Naive thymus-derived CD4-positive, alpha-beta T cell (primary cell): ENCODE data around the gene ERMN. TPM values are rescaled to one million over a fixed set of nuclear protein-coding genes. Genes with fewer than 3 reads are reported as not detected.

Source experiments
- ATAC-seq: fragments of 150-1000 bp; cut with Tn5 transposase; 2 replicates; pipeline ENCODE4 v1.10.0; 2021; ENCODE audit warnings: mild to moderate bottlenecking, moderate library complexity
- CTCF ChIA-PET: fragments of 350-600 bp; sonication (Branson Sonifier 250); formaldehyde crosslinking; loops from one replicate; lab custom pipeline; 2021; ENCODE audit warnings: antibody characterized with exemption; lab: Charles Lee
- POLR2A ChIA-PET: fragments of 350-600 bp; sonication (Branson Sonifier 250); formaldehyde crosslinking; loops from one replicate; lab custom pipeline; 2021; ENCODE audit warnings: antibody characterized with exemption, inconsistent platforms; lab: Charles Lee
- DNase-seq, 9 donors: peaks; one replicate each; pipeline versions ENCODE4 v3.0.0 to v3.0.0-alpha.2; 2020 to 2022; ENCODE audit warnings: mixed read lengths in 1 of 9
- H3K27ac ChIP-seq: one replicate; pipeline ENCODE4 v1.7.0; 2013; ENCODE audit warnings: mild to moderate bottlenecking, low read depth, low read length, moderate library complexity
- H3K27me3 ChIP-seq, 2 donors: one replicate each; pipeline ENCODE4 v1.7.0; 2013; ENCODE audit warnings: low read length in 2 of 2, mild to moderate bottlenecking in 2 of 2, moderate library complexity in 2 of 2; ENCODE audit not compliant: control insufficient read depth in 2 of 2, insufficient read depth in 2 of 2
- H3K36me3 ChIP-seq, 3 experiments: 1 replicate in 2 of 3; 2 replicates in 1 of 3; pipeline ENCODE4 v1.7.0; 2013; ENCODE audit warnings: low read length in 3 of 3, mild to moderate bottlenecking in 3 of 3, moderate library complexity in 1 of 3; ENCODE audit not compliant: insufficient read depth in 3 of 3, control insufficient read depth in 2 of 3
- H3K4me1 ChIP-seq, 2 donors: one replicate each; pipeline ENCODE4 v1.7.0; 2013; ENCODE audit warnings: low read length in 2 of 2, mild to moderate bottlenecking in 2 of 2, moderate library complexity in 1 of 2; ENCODE audit not compliant: control insufficient read depth in 2 of 2, insufficient read depth in 2 of 2
- H3K4me3 ChIP-seq: 2 replicates; pipeline ENCODE4 v1.7.0; 2013; ENCODE audit warnings: mild to moderate bottlenecking, low read length
- H3K9me3 ChIP-seq, 3 experiments: 1 replicate in 2 of 3; 2 replicates in 1 of 3; pipeline ENCODE4 v1.7.0; 2013; ENCODE audit warnings: low read length in 3 of 3; ENCODE audit not compliant: control insufficient read depth in 2 of 3
- H3K27ac Mint-ChIP-seq, 9 donors: one replicate each; pipeline ENCODE4 v1.8.0; 2020 to 2022; ENCODE audit warnings: mixed read lengths in 9 of 9, mild to moderate bottlenecking in 8 of 9, moderate library complexity in 5 of 9, inconsistent platforms in 2 of 9
- H3K27me3 Mint-ChIP-seq, 5 donors: one replicate each; pipeline ENCODE4 v1.8.0; 2021 to 2022; ENCODE audit warnings: mixed read lengths in 5 of 5, mild to moderate bottlenecking in 1 of 5
- H3K36me3 Mint-ChIP-seq, 5 donors: one replicate each; pipeline ENCODE4 v1.8.0; 2020 to 2022; ENCODE audit warnings: mixed read lengths in 5 of 5, mild to moderate bottlenecking in 3 of 5, inconsistent platforms in 1 of 5
- H3K4me1 Mint-ChIP-seq, 7 donors: one replicate each; pipeline ENCODE4 v1.8.0; 2020 to 2022; ENCODE audit warnings: mixed read lengths in 7 of 7, mild to moderate bottlenecking in 3 of 7, inconsistent platforms in 1 of 7
- H3K4me3 Mint-ChIP-seq, 10 donors: one replicate each; pipeline ENCODE4 v1.8.0; 2020 to 2022; ENCODE audit warnings: mild to moderate bottlenecking in 10 of 10, mixed read lengths in 10 of 10, moderate library complexity in 6 of 10, inconsistent platforms in 2 of 10
- H3K9me3 Mint-ChIP-seq, 11 donors: one replicate each; pipeline ENCODE4 v1.8.0; 2020 to 2022; ENCODE audit warnings: mixed read lengths in 11 of 11, mild to moderate bottlenecking in 4 of 11, inconsistent platforms in 1 of 11, moderate library complexity in 1 of 11
- intact Hi-C, 2 donors: fragments of 100-400 bp; cut with micrococcal nuclease; formaldehyde crosslinking; loops; one replicate each; pipeline ENCODE4 v1.15.1; 2023
- polyA plus RNA-seq, 2 donors: library from polyadenylated mRNA; unstranded; fragments of 300-500 nt; fragmentation: Illumina TruSeq; gene quantifications; one replicate each; pipeline ENCODE4 v1.2.3, GENCODE V29; 2021
- total RNA-seq, 6 experiments: library from RNA in 5 of 6; stranded (reverse) in 5 of 6; gene quantifications; 1 replicate in 5 of 6; 2 replicates in 1 of 6; pipeline ENCODE4 v1.2.3 and lab custom pipeline; 2021 to 2026

The ERMN gene
- total and polyA plus RNA-seq, 7 experiments from 2014 or later: 0.09 to 17.3 (median 6.0) TPM

GRCh38 chr2:157327621-157328500 lies 2.2 kb upstream of the ERMN start:
- Histone ChIP-seq H3K4me1 (peaks cover 23 to 46% of the 10 kb centered on the region in 2 donors), H3K27ac (peak overlapping the region; percentile 19), H3K27me3 (no peaks in the 10 kb centered on the region), H3K4me3 (no peak overlapping the region), H3K9me3 (no peaks in the 10 kb centered on the region), H3K36me3 (no peaks in the 10 kb centered on the region)
- peak overlapping the region; percentile 18 to 96 (median 85) for H3K27ac Mint-ChIP-seq
- intact Hi-C loops: loop anchor here (1.0 to 5.0 kb wide), 15 partner anchors 26 to 569 kb away; partner anchors contain the start of gene ACVR1C (in 2 of the 2)
- no peaks in the 10 kb centered on the region for H3K27me3 Mint-ChIP-seq
- peaks cover 0 to 7% (median 0%) of the 10 kb centered on the region in 11 donors for H3K9me3 Mint-ChIP-seq
- peak overlapping the region; percentile 47 to 81 (median 60) for H3K4me3 Mint-ChIP-seq
- ChIA-PET CTCF (interaction anchor here (0.6 to 4.5 kb wide), 47 partner anchors 9 to 683 kb away, joined by 3 to 80 read pairs (median 5); partner anchors contain the start of gene CYTIP), POLR2A (interaction anchor here (0.6 to 15.7 kb wide), 17 partner anchors 11 to 164 kb away, joined by 3 to 554 read pairs (median 5); partner anchors contain the start of gene CYTIP)
- H3K36me3 Mint-ChIP-seq: peaks cover 0 to 11% (median 7%) of the 10 kb centered on the region in 5 donors
- H3K4me1 Mint-ChIP-seq: peaks cover 36 to 65% (median 58%) of the 10 kb centered on the region in 7 donors
- DNase-seq (peak; percentile 60 to 89 (median 81)), ATAC-seq (peak; percentile 97)

GRCh38 chr2:157327200-157327599 lies 1.6 kb upstream of the ERMN start:
- Histone ChIP-seq H3K27me3 (no peaks in the 10 kb centered on the region), H3K4me1 (peaks cover 16 to 40% of the 10 kb centered on the region in 2 donors), H3K9me3 (no peaks in the 10 kb centered on the region), H3K27ac (peak overlapping the region; percentile 19), H3K4me3 (no peak overlapping the region), H3K36me3 (no peaks in the 10 kb centered on the region)
- ChIA-PET CTCF (interaction anchor here (0.6 to 4.5 kb wide), 44 partner anchors 8 to 684 kb away, joined by 3 to 80 read pairs (median 6); partner anchors contain the start of gene CYTIP), POLR2A (interaction anchor here (0.8 to 15.7 kb wide), 16 partner anchors 11 to 165 kb away, joined by 3 to 554 read pairs (median 5); partner anchors contain the start of gene CYTIP)
- H3K4me1 Mint-ChIP-seq: peaks cover 32 to 59% (median 53%) of the 10 kb centered on the region in 7 donors
- peaks cover 0 to 4% (median 0%) of the 10 kb centered on the region in 11 donors for H3K9me3 Mint-ChIP-seq
- no peak for DNase-seq
- H3K36me3 Mint-ChIP-seq: peaks cover 0 to 16% (median 7%) of the 10 kb centered on the region in 5 donors
- intact Hi-C loops: loop anchor here (1.0 to 5.0 kb wide), 15 partner anchors 25 to 570 kb away; partner anchors contain the start of gene ACVR1C (in 2 of the 2)
- H3K27me3 Mint-ChIP-seq: no peaks in the 10 kb centered on the region
- peak overlapping the region; percentile 18 to 96 (median 85) for H3K27ac Mint-ChIP-seq
- H3K4me3 Mint-ChIP-seq: peak overlapping the region; percentile 32 to 81 (median 60)
- no peak for ATAC-seq

GRCh38 chr2:157326698-157327097 lies 1.1 kb upstream of the ERMN start:
- CTCF ChIA-PET: interaction anchor here (0.6 to 4.5 kb wide), 41 partner anchors 8 to 575 kb away, joined by 3 to 80 read pairs (median 7); partner anchors contain the start of gene CYTIP
- H3K27ac ChIP-seq: no peak overlapping the region
- Mint-ChIP-seq H3K27me3 (no peaks in the 10 kb centered on the region), H3K4me3 (no peak overlapping the region), H3K9me3 (peaks cover 0 to 4% (median 0%) of the 10 kb centered on the region in 11 donors), H3K4me1 (peaks cover 33 to 55% (median 52%) of the 10 kb centered on the region in 7 donors), H3K27ac (peak overlapping the region in 4 of 9 donors; percentile 37 to 88 (median 55)), H3K36me3 (peaks cover 0 to 17% (median 8%) of the 10 kb centered on the region in 5 donors)
- no peaks in the 10 kb centered on the region for H3K9me3 ChIP-seq
- intact Hi-C loops: loop anchor here (1.0 to 5.0 kb wide), 15 partner anchors 24 to 571 kb away; partner anchors contain the start of gene ACVR1C (in 2 of the 2)
- POLR2A ChIA-PET: interaction anchor here (1.3 to 15.7 kb wide), 8 partner anchors 85 to 166 kb away, joined by 4 to 554 read pairs (median 6); partner anchors contain the start of gene CYTIP
- peaks cover 0 to 2% (median 0%) of the 10 kb centered on the region in 3 experiments for H3K36me3 ChIP-seq
- H3K4me1 ChIP-seq: peaks cover 14 to 37% of the 10 kb centered on the region in 2 donors
- no peak for ATAC-seq
- DNase-seq: no peak
- no peaks in the 10 kb centered on the region for H3K27me3 ChIP-seq
- H3K4me3 ChIP-seq: no peak overlapping the region

- ATAC-seq (no peak), DNase-seq (no peak)
- Histone ChIP-seq H3K27me3 (no peaks in the 10 kb centered on the region), H3K36me3 (peaks cover 0 to 5% (median 0%) of the 10 kb centered on the region in 3 experiments), H3K4me1 (peaks cover 5 to 19% of the 10 kb centered on the region in 2 donors), H3K27ac (no peak overlapping the region), H3K4me3 (no peak overlapping the region), H3K9me3 (no peaks in the 10 kb centered on the region)
- H3K9me3 Mint-ChIP-seq: peaks cover 0 to 4% (median 0%) of the 10 kb centered on the region in 11 donors
- intact Hi-C loops: no loop called here
- no peaks in the 10 kb centered on the region for H3K27me3 Mint-ChIP-seq
- H3K4me3 Mint-ChIP-seq: no peak overlapping the region
- H3K4me1 Mint-ChIP-seq: peaks cover 16 to 38% (median 33%) of the 10 kb centered on the region in 7 donors
- peaks cover 0 to 34% (median 20%) of the 10 kb centered on the region in 5 donors for H3K36me3 Mint-ChIP-seq
- H3K27ac Mint-ChIP-seq: no peak overlapping the region
- ChIA-PET POLR2A (interaction anchor here (0.5 to 15.7 kb wide), 3 partner anchors 40 to 106 kb away, joined by 3 to 554 read pairs (median 112); partner anchors contain the start of gene CYTIP), CTCF (interaction anchor here (0.7 to 3.7 kb wide), 5 partner anchors 22 to 168 kb away, joined by 3 to 53 read pairs (median 3); no protein-coding TSS in a partner anchor)
These were observed 1.2 kb downstream of the ERMN start for GRCh38 chr2:157324331-157324843.

GRCh38 chr2:157322432-157322831 lies 3.2 kb downstream of the ERMN start:
- Histone ChIP-seq H3K27me3 (no peaks in the 10 kb centered on the region), H3K4me1 (peaks cover 0 to 2% of the 10 kb centered on the region in 2 donors), H3K36me3 (peaks cover 0 to 5% (median 0%) of the 10 kb centered on the region in 3 experiments), H3K9me3 (no peaks in the 10 kb centered on the region), H3K27ac (no peak overlapping the region), H3K4me3 (no peak overlapping the region)
- DNase-seq (no peak), ATAC-seq (no peak)
- Mint-ChIP-seq H3K27me3 (no peaks in the 10 kb centered on the region), H3K4me1 (peaks cover 11 to 20% (median 16%) of the 10 kb centered on the region in 7 donors), H3K4me3 (no peak overlapping the region), H3K9me3 (peaks cover 0 to 2% (median 0%) of the 10 kb centered on the region in 11 donors), H3K27ac (peak overlapping the region in 1 of 9 donors; percentile 39), H3K36me3 (peaks cover 3 to 40% (median 28%) of the 10 kb centered on the region in 5 donors)
- intact Hi-C loops: no loop called here
- ChIA-PET CTCF (interaction anchor here (0.9 kb wide), 1 partner anchor 131 kb away, joined by 4 read pairs; no protein-coding TSS in a partner anchor), POLR2A (interaction anchor here (0.6 to 1.3 kb wide), 4 partner anchors 12 to 309 kb away, joined by 3 to 9 read pairs (median 4); no protein-coding TSS in a partner anchor)
